ENCODE results near the gene ZNF799.

The ZNF799 gene

GRCh38 chr19:12353375-12353774, 47.7 kb downstream of the ZNF799 start:
- Histone ChIP-seq H3F3A (ENCODE audit: low read depth) (no peaks in the 10 kb centered on the region), H3K27me3 (ENCODE audit: insufficient read depth, low read length, poor library complexity, severe bottlenecking) (no peaks in the 10 kb centered on the region), H3K4me1 (ENCODE audit: insufficient read depth, low read length, poor library complexity, severe bottlenecking) (no peaks in the 10 kb centered on the region), H3K4me2 (ENCODE audit: low read depth, low read length, poor library complexity, severe bottlenecking) (no peak overlapping the region), H3K9me2 (replicated peaks; ENCODE audit: low read depth, low read length) (no peaks in the 10 kb centered on the region), H3K4me3 (ENCODE audit: low read length, poor library complexity, severe bottlenecking) (no peak overlapping the region), H2AFZ (ENCODE audit: low read length) (no peak overlapping the region), H3K9me3 (ENCODE audit: insufficient read depth, low read depth, low read length) (peaks cover 25% of the 10 kb centered on the region), H4K20me1 (ENCODE audit: insufficient read depth, low read length, poor library complexity, severe bottlenecking) (no peaks in the 10 kb centered on the region), H3K9ac (ENCODE audit: low read depth, low read length, poor library complexity, severe bottlenecking) (no peak overlapping the region), H3K36me3 (ENCODE audit: insufficient read depth, low read length) (peaks cover 10% of the 10 kb centered on the region; the same call in 1 of the 2 replicates), H3K79me2 (ENCODE audit: insufficient read depth, low read length) (no peaks in the 10 kb centered on the region)
- TF ChIP-seq CTCF (conservative IDR thresholded peaks at IDR 0.05; ENCODE audit: low read length) (no peak), EZH2phosphoT487 (IDR thresholded peaks at IDR 0.05; ENCODE audit: borderline replicate concordance) (no peak)

GRCh38 chr19:12350890-12351197, 50.2 kb downstream of the ZNF799 start:
- no peak overlapping the region for H3K9ac ChIP-seq (ENCODE audit: low read depth, low read length, poor library complexity, severe bottlenecking)
- H3K4me3 ChIP-seq (ENCODE audit: low read length, poor library complexity, severe bottlenecking), result no peak overlapping the region
- H3K9me3 ChIP-seq (ENCODE audit: insufficient read depth, low read depth, low read length), result peaks cover 25% of the 10 kb centered on the region

GRCh38 chr19:12350185-12350889, 50.7 kb downstream of the ZNF799 start:
- no peaks in the 10 kb centered on the region for H3K27me3 ChIP-seq (ENCODE audit: insufficient read depth, low read length, poor library complexity, severe bottlenecking)
- H3K9ac ChIP-seq (ENCODE audit: low read depth, low read length, poor library complexity, severe bottlenecking), result no peak overlapping the region
- H3K9me2 ChIP-seq (replicated peaks; ENCODE audit: low read depth, low read length), result no peaks in the 10 kb centered on the region
- no peaks in the 10 kb centered on the region for H3K79me2 ChIP-seq (ENCODE audit: insufficient read depth, low read length)
- no peak overlapping the region for H3K4me3 ChIP-seq (ENCODE audit: low read length, poor library complexity, severe bottlenecking)
- H3K9me3 ChIP-seq (ENCODE audit: insufficient read depth, low read depth, low read length), result peaks cover 25% of the 10 kb centered on the region
- H3K4me2 ChIP-seq (ENCODE audit: low read depth, low read length, poor library complexity, severe bottlenecking), result no peak overlapping the region
- H4K20me1 ChIP-seq (ENCODE audit: insufficient read depth, low read length, poor library complexity, severe bottlenecking), result no peaks in the 10 kb centered on the region
- H3K4me1 ChIP-seq (ENCODE audit: insufficient read depth, low read length, poor library complexity, severe bottlenecking), result no peaks in the 10 kb centered on the region
- no peaks in the 10 kb centered on the region for H3F3A ChIP-seq (ENCODE audit: low read depth)
- H3K36me3 ChIP-seq (ENCODE audit: insufficient read depth, low read length), result peaks cover 10% of the 10 kb centered on the region; the same call in 1 of the 2 replicates
- TF ChIP-seq CTCF (conservative IDR thresholded peaks at IDR 0.05; ENCODE audit: low read length), result no peak
- TF ChIP-seq EZH2phosphoT487 (IDR thresholded peaks at IDR 0.05; ENCODE audit: borderline replicate concordance), result no peak
- H2AFZ ChIP-seq (ENCODE audit: low read length), result no peak overlapping the region

More at GRCh38 chr19:12350890-12351197, 50.2 kb downstream of the ZNF799 start:
- H3K4me2 ChIP-seq (ENCODE audit: low read depth, low read length, poor library complexity, severe bottlenecking), result no peak overlapping the region
- TF ChIP-seq CTCF (conservative IDR thresholded peaks at IDR 0.05; ENCODE audit: low read length) (no peak), EZH2phosphoT487 (IDR thresholded peaks at IDR 0.05; ENCODE audit: borderline replicate concordance) (no peak)
- no peaks in the 10 kb centered on the region for H4K20me1 ChIP-seq (ENCODE audit: insufficient read depth, low read length, poor library complexity, severe bottlenecking)
- peaks cover 10% of the 10 kb centered on the region; the same call in 1 of the 2 replicates for H3K36me3 ChIP-seq (ENCODE audit: insufficient read depth, low read length)
- no peaks in the 10 kb centered on the region for H3K27me3 ChIP-seq (ENCODE audit: insufficient read depth, low read length, poor library complexity, severe bottlenecking)
- no peaks in the 10 kb centered on the region for H3F3A ChIP-seq (ENCODE audit: low read depth)
- H3K79me2 ChIP-seq (ENCODE audit: insufficient read depth, low read length), result no peaks in the 10 kb centered on the region
- no peaks in the 10 kb centered on the region for H3K9me2 ChIP-seq (replicated peaks; ENCODE audit: low read depth, low read length)
- H3K4me1 ChIP-seq (ENCODE audit: insufficient read depth, low read length, poor library complexity, severe bottlenecking), result no peaks in the 10 kb centered on the region
- H2AFZ ChIP-seq (ENCODE audit: low read length), result no peak overlapping the region

Data from Loucy (cell line).